HEK293 (cell line): ENCODE data around the gene PLCG1.

ENCODE experiments used
- CTCF ChIP-seq: fragments of 450-650 bp; formaldehyde crosslinking; IDR thresholded peaks from 2 replicates; pipeline ENCODE4 v1.5.1; 2016; ENCODE audit warnings: missing biosample characterization, missing genetic modification characterization
- OSR2 ChIP-seq: fragments of 450-650 bp; formaldehyde crosslinking; IDR thresholded peaks from 2 replicates; pipeline ENCODE4 v1.5.1; 2016; ENCODE audit warnings: missing biosample characterization, missing genetic modification characterization
- PRDM10 ChIP-seq: fragments of 450-650 bp; formaldehyde crosslinking; IDR thresholded peaks from 2 replicates; pipeline ENCODE4 v1.5.1; 2016; ENCODE audit warnings: missing biosample characterization, missing genetic modification characterization
- ZBTB8A ChIP-seq: fragments of 450-650 bp; formaldehyde crosslinking; IDR thresholded peaks from 2 replicates; pipeline ENCODE4 v1.5.1; 2016; ENCODE audit warnings: missing biosample characterization, missing genetic modification characterization
- ZFP3 ChIP-seq: fragments of 450-650 bp; formaldehyde crosslinking; IDR thresholded peaks from 2 replicates; pipeline ENCODE4 v1.5.1; 2016; ENCODE audit warnings: low read depth, missing biosample characterization, missing genetic modification characterization
- ZNF239 ChIP-seq: fragments of 450-650 bp; formaldehyde crosslinking; IDR thresholded peaks from 2 replicates; pipeline ENCODE4 v1.5.1; 2016; ENCODE audit warnings: missing biosample characterization, missing genetic modification characterization
- ZNF600 ChIP-seq: fragments of 450-650 bp; formaldehyde crosslinking; IDR thresholded peaks from 2 replicates; pipeline ENCODE4 v1.5.1; 2016; ENCODE audit warnings: missing biosample characterization, missing genetic modification characterization
- ZNF660 ChIP-seq: fragments of 450-650 bp; IDR thresholded peaks from 2 replicates; pipeline ENCODE4 v1.5.1; 2018; ENCODE audit warnings: missing biosample characterization, mild to moderate bottlenecking, missing genetic modification characterization

- TF ChIP-seq ZFP3 (tag by site-specific recombination) (no peak), CTCF (no peak), ZNF660 (tag by site-specific recombination) (no peak), ZNF239 (tag by site-specific recombination) (no peak), ZBTB8A (tag by site-specific recombination) (no peak), OSR2 (tag by site-specific recombination) (no peak), PRDM10 (tag by site-specific recombination) (no peak), ZNF600 (no peak)
Measured at GRCh38 chr20:41108531-41108930, 28.8 kb upstream of the PLCG1 start.
